ENCODE measurements around the gene PHF5A.

DNA sequence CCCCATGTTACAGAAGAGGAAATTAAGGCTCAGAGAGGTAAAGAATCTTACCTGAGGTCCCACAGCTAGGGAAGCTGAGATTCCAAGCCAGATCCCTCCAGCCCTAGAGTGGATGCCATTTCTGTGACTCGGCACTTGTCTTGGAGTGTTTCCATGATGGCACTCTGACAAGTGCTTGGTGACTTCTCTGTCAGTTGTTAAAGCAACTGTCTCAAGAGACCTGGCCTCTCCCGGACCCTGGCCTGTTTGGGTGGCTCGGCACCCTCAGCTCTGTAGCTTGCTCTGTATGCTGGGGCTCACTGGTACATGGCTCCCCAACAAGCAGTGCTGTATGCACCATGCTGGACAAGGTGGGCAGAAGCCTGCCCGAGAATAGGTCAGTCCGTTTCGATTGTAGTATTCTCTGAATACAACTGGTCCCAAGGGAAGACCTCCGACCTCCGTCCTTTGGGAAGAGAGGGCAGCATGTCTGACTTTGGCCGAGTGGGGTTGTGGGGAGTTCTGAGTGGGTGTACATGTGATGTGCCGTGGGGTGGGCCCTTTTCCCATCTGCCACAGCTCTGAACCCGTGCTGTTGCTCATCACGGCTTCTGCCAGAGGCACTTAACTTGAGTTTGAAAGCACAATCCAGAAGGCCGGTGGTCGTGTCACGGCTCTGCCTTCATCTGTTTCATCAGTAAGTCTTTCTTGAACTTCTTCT lies 12.8 kb upstream of the PHF5A start:
- TF ChIP-seq, protein P1, sequence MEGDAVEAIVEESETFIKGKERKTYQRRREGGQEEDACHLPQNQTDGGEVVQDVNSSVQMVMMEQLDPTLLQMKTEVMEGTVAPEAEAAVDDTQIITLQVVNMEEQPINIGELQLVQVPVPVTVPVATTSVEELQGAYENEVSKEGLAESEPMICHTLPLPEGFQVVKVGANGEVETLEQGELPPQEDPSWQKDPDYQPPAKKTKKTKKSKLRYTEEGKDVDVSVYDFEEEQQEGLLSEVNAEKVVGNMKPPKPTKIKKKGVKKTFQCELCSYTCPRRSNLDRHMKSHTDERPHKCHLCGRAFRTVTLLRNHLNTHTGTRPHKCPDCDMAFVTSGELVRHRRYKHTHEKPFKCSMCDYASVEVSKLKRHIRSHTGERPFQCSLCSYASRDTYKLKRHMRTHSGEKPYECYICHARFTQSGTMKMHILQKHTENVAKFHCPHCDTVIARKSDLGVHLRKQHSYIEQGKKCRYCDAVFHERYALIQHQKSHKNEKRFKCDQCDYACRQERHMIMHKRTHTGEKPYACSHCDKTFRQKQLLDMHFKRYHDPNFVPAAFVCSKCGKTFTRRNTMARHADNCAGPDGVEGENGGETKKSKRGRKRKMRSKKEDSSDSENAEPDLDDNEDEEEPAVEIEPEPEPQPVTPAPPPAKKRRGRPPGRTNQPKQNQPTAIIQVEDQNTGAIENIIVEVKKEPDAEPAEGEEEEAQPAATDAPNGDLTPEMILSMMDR (IDR thresholded peaks at IDR 0.05; ENCODE audit: poor library complexity): no peak
- no peak for TF ChIP-seq EZH2 (IDR thresholded peaks at IDR 0.05; ENCODE audit: borderline replicate concordance)
- TF ChIP-seq EZH2phosphoT487 (IDR thresholded peaks at IDR 0.05; ENCODE audit: low read depth, severe bottlenecking, unreplicated experiment): no peak

Data from hepatocyte (in vitro differentiated cells).